T-helper 17 cell (primary cell): ENCODE measurements around the gene HNRNPAB. TPM values are rescaled to one million over a fixed set of nuclear protein-coding genes. Genes with fewer than 3 reads are reported as not detected.
"Not testable (repeated sequence)": the region's sequence is repeated elsewhere in the genome, so short reads cannot be mapped to it uniquely, and the experiment has no call there.

Experiments used
- ATAC-seq: fragments of 150-1000 bp; cut with Tn5 transposase; 2 replicates; pipeline ENCODE4 v1.10.0; 2021; ENCODE audit warnings: mild to moderate bottlenecking, moderate library complexity
- DNase-seq, 3 donors: peaks; one replicate each; pipeline versions ENCODE4 v3.0.0 to v3.0.0-alpha.2; 2020 to 2021
- H3K9me3 ChIP-seq: one replicate; pipeline ENCODE4 v1.7.0; 2013; ENCODE audit warnings: low read length, mild to moderate bottlenecking; ENCODE audit not compliant: control insufficient read depth, poor library complexity, severe bottlenecking
- H3K27ac Mint-ChIP-seq: one replicate; pipeline ENCODE4 v1.8.0; 2022; ENCODE audit warnings: mild to moderate bottlenecking, moderate library complexity, mixed read lengths
- H3K27me3 Mint-ChIP-seq: one replicate; pipeline ENCODE4 v1.8.0; 2022; ENCODE audit warnings: mixed read lengths
- H3K36me3 Mint-ChIP-seq: one replicate; pipeline ENCODE4 v1.8.0; 2022; ENCODE audit warnings: low read depth, mixed read lengths
- H3K4me1 Mint-ChIP-seq: one replicate; pipeline ENCODE4 v1.8.0; 2022; ENCODE audit warnings: mild to moderate bottlenecking, mixed read lengths
- H3K4me3 Mint-ChIP-seq: one replicate; pipeline ENCODE4 v1.8.0; 2022; ENCODE audit warnings: mild to moderate bottlenecking, moderate library complexity, mixed read lengths
- total RNA-seq, 4 donors: library from RNA in 2 of 4; stranded (reverse) in 2 of 4; gene quantifications; one replicate each; pipeline ENCODE4 v1.2.3 and lab custom pipeline; 2022 to 2026

HNRNPAB gene
- total RNA-seq, 2 donors from 2014 or later, result 89.5 to 90.5 TPM

DNA sequence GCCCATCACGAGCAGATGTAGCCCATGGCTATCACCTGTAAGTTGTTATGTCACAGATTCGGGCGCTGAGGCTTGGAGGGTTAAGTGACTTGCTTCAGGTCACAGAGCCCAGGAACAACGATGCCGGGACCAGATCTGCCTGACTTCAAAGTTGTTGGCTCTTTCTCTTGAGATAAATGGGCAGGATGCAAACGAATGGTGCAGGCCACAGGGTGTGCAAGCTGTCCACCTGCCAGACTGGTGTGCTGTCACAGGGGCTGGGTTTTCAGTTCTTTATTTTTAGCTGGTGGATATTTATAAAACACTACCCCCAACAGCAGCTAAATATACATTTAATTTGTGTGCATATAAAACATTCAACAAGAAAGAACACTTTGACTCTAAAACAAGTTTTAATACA lies 45.9 kb downstream of the HNRNPAB start:
- H3K4me3 Mint-ChIP-seq, result no peak overlapping the region
- H3K36me3 Mint-ChIP-seq, result no peaks in the 10 kb centered on the region
- H3K4me1 Mint-ChIP-seq, result peaks cover 9% of the 10 kb centered on the region
- H3K9me3 ChIP-seq, result no peaks in the 10 kb centered on the region
- no peak for DNase-seq
- H3K27me3 Mint-ChIP-seq, result no peaks in the 10 kb centered on the region
- no peak for ATAC-seq
- peak overlapping the region; percentile 88 for H3K27ac Mint-ChIP-seq

DNA sequence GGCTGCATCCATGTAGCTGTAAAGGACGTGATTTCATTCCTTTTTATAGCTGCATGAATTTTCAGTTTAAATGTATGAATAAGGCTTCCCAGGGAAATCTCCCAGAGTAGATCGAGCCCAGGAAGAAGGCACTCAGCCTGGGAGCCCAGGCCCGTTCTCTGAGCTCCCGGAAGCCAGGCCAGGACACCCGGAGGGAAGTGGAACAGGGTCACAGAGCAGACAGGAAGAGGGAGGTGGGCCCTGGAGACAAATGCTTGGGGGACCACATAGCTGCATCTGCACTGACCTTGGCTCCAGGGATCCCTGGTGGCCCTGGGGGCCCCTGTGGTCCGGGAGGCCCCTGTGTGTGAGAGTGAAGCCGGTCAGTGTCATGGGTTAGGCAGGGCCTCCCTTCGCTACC lies 47.9 kb downstream of the HNRNPAB start:
- Mint-ChIP-seq H3K27me3 (no peaks in the 10 kb centered on the region), H3K36me3 (no peaks in the 10 kb centered on the region), H3K4me3 (no peak overlapping the region), H3K4me1 (peaks cover 9% of the 10 kb centered on the region), H3K27ac (peak overlapping the region; percentile 63)
- DNase-seq, result no peak
- ATAC-seq, result no peak
- no peaks in the 10 kb centered on the region for H3K9me3 ChIP-seq

DNA sequence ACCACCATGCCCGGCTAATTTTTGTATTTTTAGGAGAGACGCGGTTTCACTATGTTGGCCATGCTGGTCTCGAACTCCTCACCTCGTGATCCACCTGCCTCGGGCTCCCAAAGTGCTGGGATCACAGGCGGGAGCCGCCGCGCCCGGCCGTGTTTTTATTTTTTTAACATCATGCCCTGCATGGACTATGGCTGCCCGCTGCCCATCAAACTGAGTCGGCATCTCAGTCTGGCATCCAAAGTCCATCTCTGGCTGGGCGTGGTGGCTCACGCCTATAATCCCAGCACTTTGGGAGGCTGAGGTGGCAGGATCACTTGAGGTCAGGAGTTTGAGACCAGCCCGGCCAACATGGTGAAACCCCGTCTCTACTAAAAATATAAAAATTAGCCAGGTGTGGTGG lies 49.3 kb downstream of the HNRNPAB start:
- peaks cover 11% of the 10 kb centered on the region for H3K4me1 Mint-ChIP-seq
- H3K36me3 Mint-ChIP-seq, H3K4me3 Mint-ChIP-seq, H3K27me3 Mint-ChIP-seq, DNase-seq, H3K27ac Mint-ChIP-seq, H3K9me3 ChIP-seq, ATAC-seq: not testable (repeated sequence)

DNA sequence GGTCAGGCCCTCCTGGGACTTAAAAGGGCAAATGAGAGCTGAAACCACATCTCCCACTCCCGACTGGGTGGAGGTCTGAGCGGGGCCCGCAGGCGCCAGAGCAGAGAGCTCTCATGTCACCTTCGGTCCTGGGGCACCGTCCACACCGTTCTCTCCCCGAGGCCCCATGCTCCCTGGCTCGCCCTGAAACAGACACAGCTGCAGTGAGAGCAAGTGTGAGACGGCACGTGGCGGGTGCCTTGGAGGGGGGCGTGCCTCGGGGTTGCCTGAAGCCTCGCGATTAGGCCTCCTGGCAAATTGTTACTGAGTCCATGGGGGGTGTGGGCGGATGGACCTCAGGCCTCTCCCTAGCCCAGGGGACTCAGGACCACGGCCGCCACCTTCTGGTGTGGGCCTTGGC lies 52.4 kb downstream of the HNRNPAB start:
- DNase-seq (no peak), ATAC-seq (no peak)
- Mint-ChIP-seq H3K27me3 (no peaks in the 10 kb centered on the region), H3K27ac (no peak overlapping the region), H3K36me3 (no peaks in the 10 kb centered on the region), H3K4me1 (peaks cover 7% of the 10 kb centered on the region), H3K4me3 (no peak overlapping the region)
- no peaks in the 10 kb centered on the region for H3K9me3 ChIP-seq

DNA sequence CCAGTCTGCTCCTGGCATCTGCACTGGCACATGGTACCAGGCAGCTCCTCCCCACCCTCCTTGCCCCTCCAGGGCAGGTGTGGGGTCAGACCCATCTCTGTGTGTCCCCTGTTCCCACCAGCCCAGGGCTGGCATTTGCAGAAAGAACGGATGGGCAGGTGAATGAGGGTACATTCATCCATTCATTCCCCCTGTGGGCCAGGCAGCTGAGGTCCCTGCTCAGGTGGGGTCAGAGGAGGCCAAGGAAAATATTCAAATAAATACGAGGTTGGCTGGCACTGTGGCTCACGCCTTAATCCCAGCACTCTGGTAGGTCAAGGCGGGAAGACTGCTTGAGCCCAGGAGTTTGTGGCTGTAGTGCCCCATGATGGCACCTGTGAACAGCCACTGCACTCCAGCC lies 53.3 kb downstream of the HNRNPAB start:
- Mint-ChIP-seq H3K27ac (no peak overlapping the region), H3K4me1 (peaks cover 5% of the 10 kb centered on the region), H3K4me3 (no peak overlapping the region), H3K27me3 (no peaks in the 10 kb centered on the region), H3K36me3 (no peaks in the 10 kb centered on the region)
- ATAC-seq, result no peak
- H3K9me3 ChIP-seq, result no peaks in the 10 kb centered on the region
- DNase-seq, result no peak

DNA sequence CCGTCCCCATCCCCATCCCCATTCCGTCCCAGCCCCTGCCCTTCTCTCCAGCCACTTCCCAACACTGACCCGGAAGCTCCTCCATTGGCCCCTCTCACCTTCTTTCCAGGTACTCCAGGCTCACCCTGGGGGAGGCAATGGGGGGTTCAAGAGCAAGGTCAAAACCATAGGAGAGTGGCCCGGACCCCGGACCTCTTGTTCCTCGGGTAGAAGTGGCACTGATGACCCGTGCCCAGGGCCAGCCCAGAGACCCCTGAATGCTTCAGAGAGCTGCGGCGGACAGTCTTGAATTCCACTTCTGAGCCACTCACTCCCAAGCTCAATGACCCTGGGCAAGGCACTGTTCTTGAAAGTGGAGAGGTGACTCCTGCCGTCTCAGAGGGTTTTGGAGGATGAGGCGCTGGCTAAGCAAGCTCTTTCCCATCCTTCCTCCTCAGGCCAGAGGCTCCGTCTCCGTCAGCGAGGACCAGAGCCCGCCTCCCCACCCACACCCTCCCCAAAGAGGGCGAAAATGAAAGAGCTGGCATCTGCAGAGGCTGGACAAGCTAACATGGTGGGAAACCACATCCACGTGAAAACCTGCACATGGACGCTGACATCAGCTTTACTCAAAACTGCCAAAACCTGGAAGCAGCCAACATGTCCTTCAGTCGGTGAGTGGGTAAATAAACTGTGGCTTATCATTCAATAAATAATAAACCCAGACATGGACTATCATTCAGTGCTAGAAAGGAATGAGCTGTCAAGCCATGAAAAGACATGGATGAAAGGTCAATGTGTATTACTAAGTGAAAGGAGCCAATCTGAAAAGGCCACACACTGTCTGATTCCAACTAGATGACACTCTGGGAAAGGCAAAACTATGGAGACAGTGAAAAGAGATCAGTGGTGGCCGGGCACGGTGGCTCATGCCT lies 55.5 kb downstream of the HNRNPAB start:
- H3K9me3 ChIP-seq, result no peaks in the 10 kb centered on the region
- peak overlapping the region; percentile 19 for H3K27ac Mint-ChIP-seq
- DNase-seq, result no peak
- no peaks in the 10 kb centered on the region for H3K27me3 Mint-ChIP-seq
- no peak for ATAC-seq
- no peak overlapping the region for H3K4me3 Mint-ChIP-seq
- no peaks in the 10 kb centered on the region for H3K36me3 Mint-ChIP-seq
- H3K4me1 Mint-ChIP-seq, result peaks cover 2% of the 10 kb centered on the region

Other genes starting within 250 kb of the HNRNPAB start
- not detected for gene PROP1, start 208.3 kb upstream of the HNRNPAB start, total RNA-seq
- gene N4BP3, start 91.0 kb upstream of the HNRNPAB start, total RNA-seq, result 1 to 10 TPM; 8.5 to 9.0 TPM
- 10 to 100 TPM; 14.7 to 15.3 TPM for gene RMND5B, start 73.5 kb upstream of the HNRNPAB start, total RNA-seq
- gene NHP2, start 50.6 kb upstream of the HNRNPAB start, total RNA-seq, result 10 to 100 TPM; 62.2 to 62.4 TPM
- not detected for gene GMCL2, start 17.2 kb upstream of the HNRNPAB start, total RNA-seq
- 100 to 1,000 TPM in 1 of 2 donors, 10 to 100 TPM in 1; 86.9 to 107 TPM for gene PHYKPL, start 28.3 kb downstream of the HNRNPAB start, total RNA-seq